Choroid plexus epithelial cell (primary cell): Measurements from ENCODE around the gene GCHFR.

Source experiments
- DNase-seq: peaks from one replicate; pipeline ENCODE4 v3.0.0-alpha.2; 2010; ENCODE audit warnings: low read depth
- H3K4me3 ChIP-seq: 2 replicates; pipeline ENCODE4 v1.5.1; 2011; ENCODE audit warnings: low read depth, mild to moderate bottlenecking, control low read depth, low read length, moderate library complexity
- TF ChIP-seq, protein P1 (sequence below): conservative IDR thresholded peaks from 2 replicates; pipeline ENCODE4 v1.5.1; 2011; ENCODE audit warnings: low read depth, mild to moderate bottlenecking, control low read depth, inconsistent platforms, low read length, moderate library complexity

Gene GCHFR

DNA sequence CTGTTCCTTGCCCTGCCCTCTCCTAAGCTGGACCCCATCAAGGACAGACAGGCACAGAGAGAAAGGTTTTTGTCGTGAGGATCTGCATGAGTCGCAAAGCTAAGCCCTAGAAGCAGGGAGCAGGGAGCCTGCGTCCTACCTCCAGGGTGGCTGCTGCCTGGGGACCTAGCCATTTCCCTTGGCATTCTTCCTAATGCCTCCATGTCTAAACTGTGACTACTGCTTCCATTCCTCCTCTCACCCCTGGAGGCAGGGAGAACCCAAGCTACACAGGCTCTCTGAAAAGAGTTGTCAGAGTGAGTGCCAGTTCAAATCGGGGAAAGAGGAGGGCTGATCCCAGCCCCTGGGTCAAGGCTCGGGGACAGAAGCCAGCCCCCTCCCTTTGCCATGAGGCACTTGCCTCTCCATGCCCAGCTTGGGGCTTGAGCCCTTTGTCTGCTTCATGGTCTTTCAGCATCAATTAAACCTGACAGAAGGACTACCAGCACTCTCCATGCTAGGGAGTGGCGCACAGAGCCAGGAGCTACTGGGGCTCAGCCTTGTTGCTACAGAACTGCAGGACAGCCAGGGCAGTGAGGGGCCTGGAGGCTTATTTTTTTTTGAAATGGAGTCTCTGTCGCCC is 2.4 kb downstream of the GCHFR start:
- DNase-seq: no peak
- TF ChIP-seq, protein P1, sequence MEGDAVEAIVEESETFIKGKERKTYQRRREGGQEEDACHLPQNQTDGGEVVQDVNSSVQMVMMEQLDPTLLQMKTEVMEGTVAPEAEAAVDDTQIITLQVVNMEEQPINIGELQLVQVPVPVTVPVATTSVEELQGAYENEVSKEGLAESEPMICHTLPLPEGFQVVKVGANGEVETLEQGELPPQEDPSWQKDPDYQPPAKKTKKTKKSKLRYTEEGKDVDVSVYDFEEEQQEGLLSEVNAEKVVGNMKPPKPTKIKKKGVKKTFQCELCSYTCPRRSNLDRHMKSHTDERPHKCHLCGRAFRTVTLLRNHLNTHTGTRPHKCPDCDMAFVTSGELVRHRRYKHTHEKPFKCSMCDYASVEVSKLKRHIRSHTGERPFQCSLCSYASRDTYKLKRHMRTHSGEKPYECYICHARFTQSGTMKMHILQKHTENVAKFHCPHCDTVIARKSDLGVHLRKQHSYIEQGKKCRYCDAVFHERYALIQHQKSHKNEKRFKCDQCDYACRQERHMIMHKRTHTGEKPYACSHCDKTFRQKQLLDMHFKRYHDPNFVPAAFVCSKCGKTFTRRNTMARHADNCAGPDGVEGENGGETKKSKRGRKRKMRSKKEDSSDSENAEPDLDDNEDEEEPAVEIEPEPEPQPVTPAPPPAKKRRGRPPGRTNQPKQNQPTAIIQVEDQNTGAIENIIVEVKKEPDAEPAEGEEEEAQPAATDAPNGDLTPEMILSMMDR: no peak
- no peak overlapping the region for H3K4me3 ChIP-seq

DNA sequence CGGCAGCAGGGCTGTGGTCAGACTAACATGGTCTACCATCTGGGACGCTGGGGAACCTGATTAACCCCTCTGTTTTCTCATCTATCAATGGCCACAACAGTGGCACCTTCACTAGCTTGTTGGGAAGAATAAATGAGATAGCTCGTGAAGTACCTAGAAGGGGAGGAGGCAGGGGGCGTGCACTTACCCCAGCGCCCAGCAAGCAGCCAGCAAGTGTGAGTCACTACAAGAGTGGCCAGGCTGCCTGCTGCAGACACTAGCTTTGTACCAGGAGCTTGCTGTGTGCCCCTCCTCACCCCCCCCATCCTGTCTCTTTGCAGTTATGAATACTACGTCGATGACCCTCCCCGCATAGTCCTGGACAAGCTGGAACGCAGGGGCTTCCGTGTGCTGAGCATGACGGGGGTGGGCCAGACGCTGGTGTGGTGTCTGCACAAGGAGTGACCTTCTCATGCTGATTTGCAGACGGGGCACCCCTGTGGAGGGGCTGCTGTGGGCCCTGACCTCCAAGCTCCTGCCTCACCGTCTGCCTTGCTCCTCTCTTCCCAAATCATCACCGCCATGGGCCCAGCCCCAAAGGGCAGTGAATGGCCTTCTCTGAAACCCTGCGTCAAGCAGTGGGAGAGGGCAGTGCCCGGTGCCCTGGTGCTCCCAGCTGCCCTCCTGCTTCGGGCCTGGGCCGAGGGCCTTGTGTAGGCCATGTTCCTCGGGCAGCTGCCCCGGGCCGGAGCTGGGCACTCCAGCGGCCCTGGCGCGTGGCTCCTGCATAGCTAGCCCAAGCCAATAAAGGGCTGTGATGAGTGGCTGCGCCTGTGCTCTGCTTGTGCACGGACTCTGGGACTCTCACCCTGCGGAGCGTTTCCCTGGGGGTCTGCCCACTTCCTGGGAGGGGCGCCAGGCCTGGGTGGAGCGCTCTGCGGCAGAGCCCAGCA is 3.3 kb downstream of the GCHFR start:
- peak; percentile 74 for DNase-seq
- H3K4me3 ChIP-seq: no peak overlapping the region
- TF ChIP-seq, protein P1: no peak

DNA sequence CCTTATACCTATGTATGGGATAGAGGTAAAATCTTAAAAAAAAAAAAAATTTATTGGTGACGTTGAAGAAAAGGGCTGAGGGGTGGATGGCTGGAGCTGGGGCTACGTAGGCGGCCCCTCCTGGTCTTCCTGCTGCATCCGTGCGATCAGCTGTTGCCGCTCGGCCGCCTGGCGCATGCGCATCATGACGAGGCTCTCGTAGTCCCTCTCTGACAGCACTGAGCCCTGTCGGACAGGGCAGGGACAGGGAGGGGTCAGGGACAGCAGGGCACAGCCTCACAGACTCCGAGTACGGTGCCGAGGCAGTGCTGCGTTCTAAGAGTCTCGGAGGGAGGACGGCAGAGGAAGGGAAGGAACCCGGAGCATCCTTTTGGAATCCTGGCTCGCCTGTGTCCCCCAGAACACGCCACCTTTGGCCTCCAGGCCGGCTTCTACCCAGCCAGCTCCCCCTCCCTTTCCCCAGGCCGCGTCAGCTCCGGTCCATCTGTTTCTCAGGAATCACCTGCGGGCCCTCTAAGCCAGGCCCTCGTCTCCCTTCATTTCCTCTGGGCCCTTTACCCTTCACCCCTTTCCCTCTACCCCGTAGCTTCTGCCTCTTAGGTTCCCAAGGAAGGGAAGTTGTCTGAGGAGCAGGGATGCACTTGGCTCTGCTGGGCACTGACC is 4.1 kb downstream of the GCHFR start:
- H3K4me3 ChIP-seq: no peak overlapping the region
- DNase-seq: no peak
- TF ChIP-seq, protein P1: no peak

DNA sequence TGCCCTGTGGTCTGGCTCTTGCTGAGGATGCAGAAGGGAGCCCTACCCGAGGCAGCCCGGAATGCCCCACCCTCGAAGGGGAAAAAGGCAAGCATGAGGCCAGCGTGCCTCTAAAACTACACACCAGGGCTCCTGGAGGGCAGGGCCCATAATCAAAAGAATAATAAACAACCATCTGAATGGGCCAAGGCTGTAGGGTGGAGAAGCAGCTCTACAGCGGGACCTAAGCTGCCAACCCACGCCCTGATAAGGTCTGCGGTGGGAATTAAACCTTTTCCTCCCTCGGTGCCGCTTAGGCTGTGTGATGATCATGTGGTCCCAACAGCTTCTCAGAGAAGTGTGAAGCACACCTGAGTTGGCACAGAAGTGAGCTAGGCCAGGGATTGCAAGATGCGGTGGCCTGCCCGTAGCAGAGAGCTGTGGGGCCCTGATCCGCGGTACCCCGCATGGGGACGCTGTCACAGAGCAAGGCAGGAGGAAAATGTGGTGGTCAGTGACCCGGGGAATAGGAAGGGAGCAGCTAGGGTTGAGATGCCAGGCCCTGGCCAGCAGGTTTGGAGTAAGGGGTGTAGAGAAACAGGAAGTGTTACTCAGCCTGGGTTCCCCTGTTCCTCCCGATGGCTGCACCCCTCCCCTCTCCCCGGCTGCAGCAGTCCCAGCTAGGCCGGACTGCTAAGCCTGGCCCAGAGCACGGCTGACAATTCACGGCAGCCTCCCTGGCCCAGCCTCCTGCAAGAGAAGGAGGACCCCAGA is 4.8 kb downstream of the GCHFR start:
- TF ChIP-seq, protein P1: no peak
- DNase-seq: no peak
- H3K4me3 ChIP-seq: no peak overlapping the region

DNA sequence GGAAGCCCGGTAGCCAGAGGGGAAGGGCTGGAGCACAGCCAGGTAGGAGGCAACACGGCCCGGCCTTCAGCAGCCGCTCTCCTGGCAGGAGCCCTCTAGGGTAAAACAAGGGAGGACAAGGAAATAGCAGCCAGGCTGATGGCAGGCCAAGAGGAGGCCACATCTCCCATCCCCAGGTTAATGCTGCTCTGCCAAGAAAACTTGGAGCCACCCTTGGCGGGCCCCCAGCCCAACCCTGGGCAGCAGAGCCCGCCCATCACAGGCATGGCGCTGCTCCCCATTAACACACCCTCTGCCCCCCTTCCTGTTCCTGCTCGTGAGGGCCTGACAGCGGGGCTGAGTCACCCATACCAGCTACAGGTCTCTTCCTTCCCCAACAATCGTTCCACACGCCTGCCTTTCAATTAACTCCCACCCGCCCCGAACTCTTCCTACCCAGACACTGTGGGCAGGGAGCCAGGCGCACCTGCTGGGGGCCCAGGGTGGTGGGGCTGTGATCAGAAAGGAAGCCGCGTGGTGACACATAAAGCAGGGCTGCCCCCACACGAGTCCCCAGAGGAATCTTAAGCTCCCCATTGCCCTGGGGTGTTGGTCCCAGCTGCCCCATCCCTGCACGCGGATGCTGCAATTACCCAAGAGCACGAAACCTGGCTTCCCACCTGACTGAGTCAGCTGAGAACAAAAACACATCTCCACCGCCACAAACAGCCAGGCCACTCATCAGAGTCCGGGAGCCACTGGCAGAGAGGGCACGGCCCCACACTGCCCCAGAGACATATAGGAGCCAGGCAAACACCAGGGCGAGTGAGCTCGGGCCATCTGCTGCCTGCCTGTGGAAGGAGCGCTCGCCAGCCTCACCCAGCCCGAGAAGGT is 5.6 kb downstream of the GCHFR start, which contains the start of gene C15orf62:
TSS of gene C15orf62 (plus strand) at position 707 of the 873 bp plus-strand sequence. CDS start 516 bp downstream, outside the sequence.
- TF ChIP-seq, protein P1: no peak
- no peak within 1 kb of the TSS for H3K4me3 ChIP-seq
- DNase-seq: peak; percentile 30
